Activated T-cell treated with anti-CD3 and anti-CD28 coated beads, Interleukin-2, amount 50 U/mL, for 4 hours (primary cell): ENCODE data around the gene P3H4. TPM values are rescaled to one million over a fixed set of nuclear protein-coding genes. Genes with fewer than 3 reads are reported as not detected.

ENCODE experiments used
- ATAC-seq, 2 donors: fragments of 200-7000 bp; cut with Tn5 transposase; one replicate each; pipeline ENCODE4 v1.10.0; 2021
- DNase-seq: peaks from one replicate; pipeline ENCODE4 v3.0.0-alpha.2; 2020
- H3K27me3 Mint-ChIP-seq: one replicate; pipeline ENCODE4 v1.8.0; 2021; ENCODE audit warnings: low read depth, mixed read lengths
- H3K36me3 Mint-ChIP-seq: one replicate; pipeline ENCODE4 v1.8.0; 2022; ENCODE audit warnings: mixed read lengths; ENCODE audit not compliant: insufficient read depth
- H3K4me1 Mint-ChIP-seq: one replicate; pipeline ENCODE4 v1.8.0; 2021; ENCODE audit warnings: low read depth, mixed read lengths
- H3K4me3 Mint-ChIP-seq: one replicate; pipeline ENCODE4 v1.8.0; 2021; ENCODE audit warnings: mild to moderate bottlenecking, moderate library complexity, mixed read lengths
- H3K9me3 Mint-ChIP-seq: one replicate; pipeline ENCODE4 v1.8.0; 2021; ENCODE audit warnings: mixed read lengths
- total RNA-seq, 3 donors: library from RNA; stranded (reverse); gene quantifications; one replicate each; pipeline ENCODE4 v1.2.1, GENCODE V29; 2021

The P3H4 gene
- total RNA-seq, 3 donors from 2014 or later = 2.0 to 3.6 (median 2.5) TPM

DNA sequence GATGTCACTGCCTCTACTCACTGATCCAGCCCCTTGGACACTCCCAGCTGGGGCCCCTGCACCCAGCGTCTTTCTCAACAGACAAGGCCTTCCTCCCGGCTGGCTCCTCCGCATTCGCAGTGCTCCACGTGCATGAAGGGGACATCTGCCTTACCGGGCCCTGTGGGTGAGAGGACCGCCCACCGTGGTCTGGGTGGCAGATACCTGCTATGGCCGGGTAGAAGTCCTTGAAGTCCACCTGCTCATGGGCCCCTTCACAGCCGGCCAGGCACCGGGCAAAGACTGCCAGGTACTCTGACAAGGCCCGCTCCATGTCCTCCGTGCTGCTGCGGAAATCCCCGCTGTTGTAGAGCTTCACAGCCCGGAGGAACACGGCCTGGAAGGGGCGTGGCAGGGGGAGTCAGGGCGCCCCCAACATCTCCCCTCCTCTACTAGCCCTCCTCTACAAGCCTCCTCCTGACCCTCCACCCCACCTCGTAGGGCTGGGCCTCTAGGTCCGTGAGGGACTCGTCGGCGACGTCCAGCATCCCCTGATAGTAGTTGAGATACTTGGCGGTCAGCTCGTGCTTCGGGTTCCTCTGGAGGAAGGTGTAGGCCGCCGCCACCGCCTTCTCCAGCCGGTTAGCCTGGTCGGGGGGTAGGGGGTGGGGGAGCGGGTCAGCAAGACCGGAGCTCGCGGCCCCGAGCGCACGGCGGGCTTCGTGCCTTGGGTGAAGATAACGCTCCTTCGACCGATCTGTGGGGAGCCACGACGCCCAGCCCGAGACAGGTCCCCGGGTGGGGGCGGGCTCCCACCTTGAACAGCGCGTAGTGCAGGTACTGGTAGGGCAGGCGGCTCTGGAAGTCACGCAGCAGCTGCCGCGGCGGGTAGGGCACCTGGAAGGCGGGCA, 845 bp downstream of the P3H4 start:
- peaks cover 2% of the 10 kb centered on the region for H3K27me3 Mint-ChIP-seq
- DNase-seq (peak; percentile 18), ATAC-seq (peak; percentile 31 to 37)
- no peaks in the 10 kb centered on the region for H3K36me3 Mint-ChIP-seq
- peak overlapping the region; percentile 74 for H3K4me3 Mint-ChIP-seq
- H3K9me3 Mint-ChIP-seq = no peaks in the 10 kb centered on the region
- peaks cover 23% of the 10 kb centered on the region for H3K4me1 Mint-ChIP-seq

DNA sequence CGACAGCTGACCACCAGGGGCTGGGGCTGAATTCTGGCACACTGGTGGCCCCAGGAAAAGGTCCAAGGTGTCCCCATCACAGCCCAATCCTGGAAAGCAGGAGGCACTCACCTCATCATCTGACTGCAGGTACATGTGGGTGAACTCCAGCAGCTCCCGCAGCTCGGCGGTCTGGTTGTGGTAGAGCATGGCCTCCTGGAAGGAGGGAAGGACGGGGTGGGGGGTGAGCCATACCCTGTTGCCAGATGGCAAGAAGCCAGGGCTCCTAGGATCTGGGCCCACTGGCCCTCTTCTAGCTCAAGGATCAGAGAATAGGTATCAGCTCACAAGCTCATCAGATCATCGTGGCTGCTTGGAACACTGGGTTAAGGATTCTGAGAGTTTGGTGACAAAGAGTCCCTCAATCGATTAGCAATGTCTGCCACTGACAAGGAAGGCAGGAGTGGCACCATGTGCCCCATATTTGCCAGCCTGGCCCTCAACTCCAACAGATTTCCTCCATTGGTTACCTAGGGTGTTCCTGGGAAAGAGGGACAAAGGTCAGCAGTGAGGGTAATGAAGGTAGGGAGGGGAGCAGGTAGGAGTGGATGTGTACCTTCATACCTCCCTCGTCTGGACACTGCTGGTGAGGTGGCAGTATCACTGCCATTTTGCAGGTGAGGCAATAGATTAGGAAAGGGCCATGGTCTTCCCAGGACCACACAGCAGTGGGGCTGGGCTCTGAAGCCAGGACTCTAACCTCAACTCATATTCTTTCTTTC, 4.9 kb downstream of the P3H4 start:
- H3K4me3 Mint-ChIP-seq = no peak overlapping the region
- DNase-seq (no peak), ATAC-seq (no peak)
- H3K9me3 Mint-ChIP-seq = no peaks in the 10 kb centered on the region
- H3K36me3 Mint-ChIP-seq = no peaks in the 10 kb centered on the region
- H3K27me3 Mint-ChIP-seq = no peaks in the 10 kb centered on the region
- H3K4me1 Mint-ChIP-seq = peaks cover 15% of the 10 kb centered on the region

DNA sequence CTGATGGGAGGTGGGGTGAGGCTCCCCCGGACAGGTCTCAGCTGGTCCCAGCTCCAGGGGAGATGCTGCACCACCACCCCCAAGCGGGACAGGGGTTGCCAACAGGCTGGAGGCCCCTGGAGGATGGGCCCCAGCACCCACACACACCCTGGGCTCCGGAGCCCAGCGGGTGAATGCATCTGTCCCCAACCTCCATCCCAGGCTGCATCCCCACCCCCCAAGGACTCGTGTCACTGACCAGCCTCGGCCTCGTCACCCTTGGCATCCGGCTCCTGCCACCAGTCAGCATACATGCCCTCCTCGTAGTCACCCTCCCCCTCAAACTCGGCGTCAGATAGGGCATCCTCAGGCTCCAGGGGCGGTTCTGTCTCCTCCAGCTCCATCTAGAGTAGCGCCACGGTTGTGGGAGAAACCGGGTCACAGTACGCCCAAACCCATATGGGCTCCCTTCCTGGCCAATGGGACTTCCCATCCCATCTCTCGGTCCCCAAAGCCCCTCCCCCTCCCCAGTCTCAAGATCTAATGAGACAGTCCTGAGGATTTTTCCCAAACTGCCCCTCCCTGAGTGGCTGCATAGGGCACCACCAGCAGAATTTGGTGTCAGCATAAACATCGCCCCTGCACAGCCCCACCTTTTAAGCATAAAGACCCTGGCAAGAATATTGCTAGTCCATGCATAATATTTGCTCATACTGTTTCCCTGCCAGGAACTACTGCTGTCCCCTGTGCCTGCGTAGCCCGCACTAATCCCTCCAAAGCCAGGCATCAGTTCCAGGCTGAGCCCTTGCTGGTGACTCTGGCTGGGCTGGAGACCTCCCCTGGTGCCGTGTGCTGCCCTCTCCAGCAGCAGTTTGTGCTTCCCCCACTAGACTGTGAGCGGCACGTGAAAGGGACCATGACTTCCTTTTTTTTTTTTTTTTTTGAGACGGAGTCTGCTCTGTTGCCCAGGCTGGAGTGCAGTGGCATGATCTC, 8.4 kb downstream of the P3H4 start:
- Mint-ChIP-seq H3K36me3 (no peaks in the 10 kb centered on the region), H3K9me3 (no peaks in the 10 kb centered on the region), H3K4me3 (no peak overlapping the region), H3K27me3 (no peaks in the 10 kb centered on the region), H3K4me1 (peaks cover 4% of the 10 kb centered on the region)
- DNase-seq = no peak
- no peak for ATAC-seq

DNA sequence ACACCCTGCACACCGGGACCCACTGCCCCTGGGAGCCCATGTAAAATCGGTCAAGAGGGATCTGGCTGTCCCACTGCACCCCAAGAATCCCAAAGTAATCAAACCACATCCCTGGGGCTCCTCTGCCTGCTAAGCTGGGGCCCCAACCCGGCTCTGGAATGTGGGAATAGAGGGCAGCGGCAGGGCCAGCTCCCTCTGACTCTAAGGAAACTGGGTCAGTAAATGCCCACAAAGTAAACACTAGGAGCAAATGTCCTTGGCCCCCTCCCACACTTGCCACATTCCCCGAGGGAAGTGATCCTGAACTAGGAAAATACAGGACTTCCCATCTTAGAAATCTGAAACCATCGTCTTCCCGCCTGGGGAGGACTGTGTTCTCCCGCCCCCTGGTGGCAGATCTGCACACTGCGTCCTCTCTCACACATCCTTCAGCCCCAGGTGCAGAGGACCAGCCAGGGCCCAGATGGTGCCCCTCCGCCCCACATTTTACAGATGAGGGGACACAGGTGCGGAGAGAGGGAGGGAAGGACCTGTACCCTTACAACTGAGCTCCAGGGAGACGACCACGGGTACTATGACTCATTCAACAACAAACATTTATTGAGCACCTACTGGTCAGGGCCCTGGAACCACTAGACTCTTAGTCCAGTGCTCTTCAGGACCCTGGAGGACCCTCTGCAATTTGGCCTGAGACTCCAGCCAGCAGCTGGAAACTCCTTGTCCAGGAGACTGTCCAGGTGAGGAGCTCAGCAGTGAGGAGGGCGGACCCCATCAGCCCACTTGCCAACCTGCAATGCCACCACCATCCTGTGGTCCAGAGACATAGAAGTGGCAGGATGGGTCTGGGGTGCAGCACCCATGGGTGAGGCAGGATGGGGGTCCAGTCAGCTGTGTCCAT, 10.1 kb downstream of the P3H4 start:
- Mint-ChIP-seq H3K9me3 (no peaks in the 10 kb centered on the region), H3K4me1 (peaks cover 4% of the 10 kb centered on the region), H3K36me3 (no peaks in the 10 kb centered on the region), H3K27me3 (no peaks in the 10 kb centered on the region), H3K4me3 (no peak overlapping the region)
- peak; percentile 78 for DNase-seq
- peak; percentile 87 to 92 for ATAC-seq

DNA sequence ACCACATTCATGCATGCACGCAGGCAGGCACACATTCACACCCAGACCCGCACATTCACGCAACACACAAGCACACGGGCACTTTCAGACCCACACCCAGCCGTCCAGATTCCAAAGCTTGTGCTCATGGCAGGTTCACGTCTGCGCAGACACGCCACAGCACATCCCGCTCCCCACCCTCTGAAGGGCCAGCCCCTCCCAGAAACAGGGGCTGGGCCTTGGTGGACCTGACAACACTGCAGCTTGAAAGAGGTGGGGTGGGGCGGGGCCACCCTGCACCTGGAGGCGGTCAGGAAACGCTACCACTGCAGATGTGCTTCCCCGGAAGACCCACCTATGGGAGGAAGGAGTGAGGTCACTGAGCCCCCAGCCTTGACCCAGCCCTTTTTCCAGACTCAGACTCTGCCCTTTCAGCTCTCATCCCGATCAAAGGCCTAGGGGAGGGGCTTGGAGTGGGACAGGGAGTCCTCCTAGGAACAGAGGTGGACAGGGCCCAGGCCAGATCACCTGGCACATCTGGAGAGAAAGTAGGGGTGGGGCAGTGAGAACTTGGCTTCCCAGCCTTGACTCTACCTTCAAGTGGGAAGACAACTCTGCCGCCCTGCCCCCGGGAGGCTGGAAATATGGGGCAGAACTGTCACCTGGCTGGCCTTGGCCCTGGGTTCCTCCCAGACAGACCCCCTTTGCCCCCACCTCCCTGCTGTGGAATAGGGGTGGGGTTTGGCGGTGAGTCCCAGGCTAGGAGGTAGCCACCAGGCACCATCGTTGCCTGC, 11.0 kb downstream of the P3H4 start:
- no peak overlapping the region for H3K4me3 Mint-ChIP-seq
- DNase-seq (no peak), ATAC-seq (peak; percentile 16 to 26)
- H3K4me1 Mint-ChIP-seq = peaks cover 4% of the 10 kb centered on the region
- no peaks in the 10 kb centered on the region for H3K27me3 Mint-ChIP-seq
- H3K9me3 Mint-ChIP-seq = no peaks in the 10 kb centered on the region
- H3K36me3 Mint-ChIP-seq = no peaks in the 10 kb centered on the region

DNA sequence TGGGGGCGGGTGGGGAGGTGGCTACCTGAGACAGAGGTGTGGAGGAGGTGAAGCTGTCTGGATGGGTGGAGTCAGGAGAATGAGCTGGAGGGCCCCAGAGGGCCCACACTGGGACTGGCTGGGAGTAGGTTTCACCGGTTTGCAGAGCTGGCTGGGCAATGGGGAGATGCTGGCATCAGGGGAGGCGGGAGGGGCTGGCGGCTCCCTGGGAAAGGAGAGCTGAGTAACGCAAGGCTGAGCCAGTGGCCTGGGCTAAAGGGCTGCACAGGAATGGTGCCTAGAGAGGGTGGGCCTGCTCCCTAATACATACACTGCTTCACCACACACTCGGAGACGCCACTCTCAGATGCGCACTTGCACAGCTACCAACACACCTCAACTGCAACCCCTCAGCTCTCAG, 12.4 kb downstream of the P3H4 start:
- no peaks in the 10 kb centered on the region for H3K27me3 Mint-ChIP-seq
- no peak overlapping the region for H3K4me3 Mint-ChIP-seq
- no peaks in the 10 kb centered on the region for H3K36me3 Mint-ChIP-seq
- no peaks in the 10 kb centered on the region for H3K9me3 Mint-ChIP-seq
- H3K4me1 Mint-ChIP-seq = peaks cover 4% of the 10 kb centered on the region
- DNase-seq (no peak), ATAC-seq (no peak)

DNA sequence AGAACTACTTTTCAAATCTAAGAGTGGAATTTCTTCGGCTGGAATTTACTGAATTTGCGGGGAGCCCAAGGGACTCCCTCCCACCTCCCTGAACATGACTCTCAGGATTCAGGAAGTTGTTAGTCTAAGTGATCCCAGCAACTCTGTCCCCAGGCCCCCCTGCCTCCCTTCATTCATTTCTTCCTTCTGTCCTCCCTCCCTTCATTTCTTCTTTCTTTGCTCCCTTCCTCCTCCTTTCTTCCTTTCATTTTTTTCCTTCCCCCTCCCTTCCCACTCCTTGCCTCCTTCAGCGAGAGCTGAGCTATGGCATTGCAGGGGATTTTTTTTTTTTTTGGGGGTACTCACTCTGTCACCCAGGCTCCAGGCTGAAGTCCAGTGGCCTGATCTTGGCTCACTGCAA, 14.4 kb downstream of the P3H4 start:
- H3K4me1 Mint-ChIP-seq = peaks cover 4% of the 10 kb centered on the region
- H3K4me3 Mint-ChIP-seq = no peak overlapping the region
- no peaks in the 10 kb centered on the region for H3K27me3 Mint-ChIP-seq
- ATAC-seq (no peak), DNase-seq (no peak)
- H3K36me3 Mint-ChIP-seq = no peaks in the 10 kb centered on the region
- H3K9me3 Mint-ChIP-seq = no peaks in the 10 kb centered on the region

DNA sequence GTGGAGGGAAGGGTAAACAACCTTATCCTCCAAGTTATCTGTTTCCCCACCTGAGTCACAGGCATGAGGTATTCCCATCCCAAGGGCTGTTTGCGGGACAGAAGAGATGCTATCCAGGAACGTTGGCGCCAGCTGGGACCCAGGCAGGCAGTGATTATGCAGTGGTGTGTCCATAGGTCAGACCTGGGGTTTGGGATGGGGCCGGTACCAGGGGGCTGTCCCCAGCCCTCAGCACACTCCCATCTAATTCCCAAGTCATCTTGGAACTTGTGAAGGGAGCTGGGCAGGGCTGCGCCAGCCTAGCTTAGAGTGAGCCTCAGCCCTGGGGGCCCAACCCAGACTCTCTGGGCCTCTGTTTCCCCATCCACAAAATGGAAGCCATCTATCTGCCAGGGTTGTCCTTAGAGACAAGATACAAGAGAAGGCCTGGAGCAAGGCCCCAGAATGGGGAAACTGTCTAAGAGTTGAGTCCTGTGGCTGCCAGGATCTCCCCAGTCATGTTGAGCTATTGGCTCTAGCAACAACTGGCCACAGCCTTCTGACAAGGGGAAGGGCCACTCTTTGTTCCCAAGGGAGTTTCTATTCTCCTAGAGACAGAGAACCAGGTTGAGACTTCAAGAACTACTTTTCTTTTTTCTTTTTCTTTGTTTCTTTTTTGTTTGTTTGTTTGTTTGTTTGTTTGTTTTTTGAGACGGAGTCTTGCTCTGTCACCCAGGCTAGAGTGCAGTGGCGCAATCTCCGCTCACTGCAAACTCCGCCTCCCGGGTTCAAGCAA, 15.4 kb downstream of the P3H4 start:
- Mint-ChIP-seq H3K9me3 (no peaks in the 10 kb centered on the region), H3K4me1 (no peaks in the 10 kb centered on the region), H3K36me3 (no peaks in the 10 kb centered on the region), H3K27me3 (no peaks in the 10 kb centered on the region), H3K4me3 (no peak overlapping the region)
- ATAC-seq = no peak
- no peak for DNase-seq

DNA sequence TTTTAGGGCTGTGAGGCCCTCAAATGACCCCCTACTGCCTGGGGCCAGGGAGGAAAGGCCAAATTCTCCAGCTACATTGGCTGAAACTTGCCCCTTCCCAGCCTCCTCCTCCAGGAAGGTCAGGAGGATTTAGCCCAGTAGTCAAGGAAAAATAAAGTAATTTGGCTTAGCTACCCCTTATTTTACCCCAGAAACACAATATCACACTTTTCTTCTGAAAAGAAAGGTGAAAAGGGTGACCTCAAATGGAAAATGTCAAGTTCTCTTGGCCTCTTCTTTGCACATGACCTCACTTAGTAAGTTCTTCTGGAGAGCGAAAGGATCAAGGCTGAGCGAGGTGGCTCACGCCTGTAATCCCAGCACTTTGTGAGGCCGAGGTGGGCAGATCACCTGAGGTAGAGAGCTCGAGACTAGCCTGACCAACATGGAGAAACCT, 17.2 kb downstream of the P3H4 start:
- Mint-ChIP-seq H3K4me3 (no peak overlapping the region), H3K4me1 (peaks cover 3% of the 10 kb centered on the region), H3K9me3 (no peaks in the 10 kb centered on the region), H3K27me3 (no peaks in the 10 kb centered on the region), H3K36me3 (no peaks in the 10 kb centered on the region)
- DNase-seq = no peak
- ATAC-seq = no peak

DNA sequence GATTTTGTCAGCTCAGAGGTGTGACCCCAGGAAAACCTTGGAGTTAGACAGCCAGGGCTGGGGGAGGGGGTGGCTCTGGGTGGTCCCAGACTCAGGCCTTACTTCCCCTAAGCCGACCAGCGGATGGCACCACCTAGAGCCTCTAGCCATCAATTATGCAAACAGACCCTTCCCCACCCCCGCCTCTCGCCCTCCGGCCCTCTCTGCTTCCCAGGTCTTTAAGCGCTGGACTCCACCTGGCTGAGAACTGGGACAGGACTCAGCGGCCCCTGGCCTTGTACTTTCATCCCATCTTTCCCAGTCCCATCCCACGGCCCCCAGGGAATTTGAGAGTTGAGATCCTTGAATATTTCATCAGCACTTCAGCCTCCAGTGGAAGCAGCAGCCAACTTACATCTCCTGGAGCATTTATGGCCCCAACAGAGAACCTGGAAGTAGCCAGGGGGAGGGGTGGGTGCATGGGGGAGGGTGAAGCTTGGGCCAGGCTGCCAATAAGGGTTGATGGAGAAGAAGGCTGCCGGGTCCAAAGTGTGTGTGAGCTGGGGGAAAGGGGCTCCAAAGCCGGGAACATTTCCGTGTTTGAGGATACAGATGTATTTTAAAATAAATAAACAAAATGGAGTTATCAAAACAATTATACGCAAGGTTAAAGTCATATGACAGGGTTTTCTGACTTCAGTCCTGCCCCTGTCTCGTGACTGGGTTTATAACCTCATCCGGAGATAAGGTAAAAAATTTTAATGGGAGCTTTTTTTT, 17.8 kb downstream of the P3H4 start:
- H3K27me3 Mint-ChIP-seq = no peaks in the 10 kb centered on the region
- peaks cover 3% of the 10 kb centered on the region for H3K4me1 Mint-ChIP-seq
- DNase-seq (no peak), ATAC-seq (no peak)
- no peak overlapping the region for H3K4me3 Mint-ChIP-seq
- H3K36me3 Mint-ChIP-seq = no peaks in the 10 kb centered on the region
- no peaks in the 10 kb centered on the region for H3K9me3 Mint-ChIP-seq

DNA sequence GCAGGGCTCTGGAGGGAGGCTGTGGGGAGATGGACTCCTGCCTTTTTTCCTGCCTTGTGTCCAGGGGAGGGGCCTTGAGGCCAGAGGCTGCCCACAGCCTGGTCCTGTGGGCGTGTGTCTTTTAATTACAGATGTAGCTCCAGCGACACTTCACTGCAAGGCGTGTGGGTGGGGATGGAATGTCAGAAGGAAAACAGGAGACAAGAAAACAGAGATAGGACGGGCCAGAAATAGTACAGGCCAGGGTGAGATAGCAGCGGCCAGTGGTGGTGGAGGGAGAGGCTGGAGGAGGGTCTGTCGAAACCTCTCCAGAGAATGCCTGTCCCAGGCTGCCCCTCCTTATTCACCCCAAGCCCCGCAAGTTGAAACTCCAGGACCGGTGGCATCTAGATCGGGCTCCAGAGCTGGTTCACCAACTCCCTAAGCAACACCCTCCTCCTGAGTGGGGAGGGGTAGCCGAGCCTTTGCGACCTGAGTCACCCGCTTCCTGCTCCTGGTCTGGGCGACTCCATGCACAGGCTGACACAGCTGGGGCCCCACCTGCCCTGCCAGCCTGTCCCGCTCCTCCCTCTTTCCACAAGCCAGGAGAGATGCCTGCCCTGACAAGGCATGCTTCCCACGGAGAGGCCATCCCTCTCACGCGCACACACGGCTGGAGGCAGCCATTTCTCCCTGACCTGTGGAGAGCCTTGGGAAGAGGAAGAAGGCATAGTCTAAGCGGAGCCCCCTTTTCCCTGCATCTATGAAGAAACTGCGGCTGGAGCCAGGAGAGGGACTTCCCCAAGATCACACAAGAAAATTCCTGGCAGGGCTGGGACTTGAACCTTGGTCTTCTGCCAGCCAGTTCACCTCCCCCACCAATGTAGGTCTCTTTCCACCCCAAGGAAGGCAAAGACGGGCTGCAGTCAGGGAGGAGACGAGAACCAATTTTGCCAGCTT, 18.6 kb downstream of the P3H4 start:
- Mint-ChIP-seq H3K4me3 (no peak overlapping the region), H3K27me3 (no peaks in the 10 kb centered on the region), H3K36me3 (no peaks in the 10 kb centered on the region), H3K4me1 (peaks cover 7% of the 10 kb centered on the region), H3K9me3 (no peaks in the 10 kb centered on the region)
- no peak for DNase-seq
- no peak for ATAC-seq
